MV-4-11 (cell line): ENCODE data around the gene GPR158.

ENCODE experiments used
- DNase-seq: peaks from one replicate; lab custom pipeline; 2025; lab: John Stamatoyannopoulos, UW

GPR158 gene

DNA sequence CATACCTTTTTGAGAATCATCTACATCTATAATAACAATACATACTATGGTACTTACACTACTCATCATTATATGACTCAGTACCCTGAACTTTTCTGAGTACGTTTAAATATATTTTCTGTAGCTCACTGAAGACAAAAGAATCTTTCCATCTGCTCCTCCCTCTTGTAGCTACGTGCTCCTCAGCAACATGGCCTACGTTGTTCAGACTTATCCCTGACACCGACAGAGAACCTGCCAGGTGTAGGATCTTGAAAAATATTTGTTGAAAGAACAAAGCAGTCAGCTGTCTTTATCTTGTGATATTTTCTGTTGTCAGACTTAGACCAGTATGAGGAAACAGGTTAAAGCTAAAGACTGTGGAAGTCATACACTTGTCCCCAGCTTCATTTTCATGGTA is 403.3 kb downstream of the GPR158 start:
- no peak for DNase-seq

DNA sequence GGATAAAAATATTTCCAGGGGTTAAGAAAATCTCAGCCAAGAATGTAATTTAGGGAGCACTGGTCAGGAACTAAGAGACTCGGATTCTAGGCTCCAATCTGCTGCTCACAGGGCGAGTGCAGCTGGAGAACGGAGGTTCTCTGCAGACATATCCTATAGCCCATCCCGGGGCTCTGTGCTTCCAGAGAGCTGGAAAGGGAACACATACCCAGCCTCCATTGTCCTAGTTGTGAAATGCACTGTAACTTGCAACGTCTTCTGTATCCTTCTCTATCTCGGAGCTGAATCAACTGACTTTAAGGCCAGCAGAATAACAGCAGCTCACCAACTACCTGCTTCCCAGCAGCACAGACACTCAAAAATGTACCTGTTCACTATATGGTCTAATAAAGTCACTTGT is 408.2 kb downstream of the GPR158 start:
- no peak for DNase-seq

GRCh38 chr10:25600651-25601050 is 425.9 kb downstream of the GPR158 start:
- no peak for DNase-seq

DNA sequence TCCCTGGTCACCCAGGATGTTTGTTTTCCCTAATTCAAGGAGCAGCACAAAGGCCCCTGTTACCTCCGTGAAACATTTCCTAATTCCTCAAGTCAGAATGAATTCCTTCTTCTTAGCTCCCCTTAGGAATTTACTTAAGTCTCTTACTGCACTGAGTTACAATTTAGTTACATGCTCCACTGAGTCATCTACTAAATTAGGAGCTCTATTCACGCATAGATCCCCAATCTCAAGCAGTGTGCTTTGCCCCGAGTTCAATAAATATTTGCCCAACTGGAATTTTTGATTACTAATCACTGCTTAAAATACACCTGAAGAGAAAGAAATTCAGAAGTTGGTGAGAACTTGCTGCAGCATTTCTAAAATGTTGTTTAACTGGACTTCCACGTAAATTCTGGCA is 429.8 kb downstream of the GPR158 start:
- DNase-seq = no peak

GRCh38 chr10:25614652-25615051 is 439.9 kb downstream of the GPR158 start:
- no peak for DNase-seq

DNA sequence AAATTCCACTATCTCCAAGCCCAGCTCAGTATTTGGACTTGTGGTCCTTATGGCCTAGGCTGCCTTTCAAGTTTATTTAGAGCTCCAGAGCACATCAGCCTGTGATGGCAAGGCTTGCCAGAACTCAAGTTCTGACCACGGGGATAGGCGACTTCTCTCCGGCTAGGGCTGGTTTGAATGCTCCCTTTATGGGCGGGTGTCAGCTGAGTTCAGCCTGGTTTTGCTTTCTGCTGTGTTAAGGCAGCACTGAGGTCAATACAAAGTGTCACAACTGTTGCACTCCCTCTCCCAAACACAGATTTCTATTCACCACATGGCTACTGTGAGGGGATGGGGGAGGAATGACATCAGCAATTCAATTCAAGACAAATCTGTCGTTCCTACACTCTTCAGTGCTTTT is 441.1 kb downstream of the GPR158 start:
- DNase-seq = no peak

DNA sequence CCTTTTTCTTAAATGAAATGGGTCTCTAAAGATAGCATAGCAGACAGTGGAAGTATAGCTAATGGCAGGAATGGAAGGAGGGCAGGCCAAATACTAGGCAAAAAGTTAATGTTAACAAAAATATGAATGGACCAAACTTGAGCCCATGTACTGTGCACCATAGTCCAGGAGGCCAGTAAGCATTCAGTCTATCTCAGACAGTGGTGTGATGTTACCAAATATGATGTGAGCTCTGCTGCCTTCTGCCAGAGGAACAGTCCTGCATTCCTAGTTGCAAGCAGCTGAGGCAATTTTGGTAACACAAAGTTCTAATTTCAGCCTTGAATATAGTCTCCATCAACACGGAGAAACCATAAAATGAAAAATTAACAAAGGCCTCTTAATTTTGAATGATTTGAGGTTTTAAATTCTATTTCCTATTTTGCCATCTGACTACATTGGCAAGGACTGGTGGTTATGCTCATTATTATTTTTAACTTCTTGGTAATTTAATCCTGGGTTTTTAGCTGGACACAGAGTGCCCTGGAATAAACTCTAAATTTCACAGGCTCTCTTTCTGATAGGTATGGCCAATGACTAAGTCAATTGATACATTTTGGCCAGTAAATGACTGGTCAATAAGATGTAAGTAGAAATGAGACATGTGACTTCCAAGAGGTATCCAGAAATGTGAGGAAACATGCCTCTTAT is 442.2 kb downstream of the GPR158 start:
- DNase-seq = no peak

DNA sequence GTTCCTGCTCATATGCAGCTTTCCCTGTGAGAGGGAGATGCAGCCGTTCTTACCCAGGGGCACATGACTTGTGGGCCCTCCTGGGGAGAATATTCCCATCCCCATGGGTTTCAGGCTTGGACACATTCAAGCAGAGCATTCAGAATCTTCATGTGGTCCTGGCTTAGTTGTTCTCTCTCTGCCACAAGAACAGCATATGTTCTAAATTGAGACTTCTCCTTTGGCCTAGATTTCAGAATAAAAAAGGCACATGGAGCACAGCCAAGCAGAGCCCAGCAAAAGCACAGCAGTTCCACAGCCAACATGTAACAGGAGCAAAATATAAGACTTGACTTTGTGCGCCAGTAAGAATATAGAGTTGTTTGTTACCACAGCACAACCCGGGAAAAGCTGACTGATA is 452.8 kb downstream of the GPR158 start:
- DNase-seq = no peak

- no peak for DNase-seq
Measured at GRCh38 chr10:25629333-25629732, 454.5 kb downstream of the GPR158 start.

GRCh38 chr10:25631471-25631870 is 456.7 kb downstream of the GPR158 start:
- no peak for DNase-seq

DNA sequence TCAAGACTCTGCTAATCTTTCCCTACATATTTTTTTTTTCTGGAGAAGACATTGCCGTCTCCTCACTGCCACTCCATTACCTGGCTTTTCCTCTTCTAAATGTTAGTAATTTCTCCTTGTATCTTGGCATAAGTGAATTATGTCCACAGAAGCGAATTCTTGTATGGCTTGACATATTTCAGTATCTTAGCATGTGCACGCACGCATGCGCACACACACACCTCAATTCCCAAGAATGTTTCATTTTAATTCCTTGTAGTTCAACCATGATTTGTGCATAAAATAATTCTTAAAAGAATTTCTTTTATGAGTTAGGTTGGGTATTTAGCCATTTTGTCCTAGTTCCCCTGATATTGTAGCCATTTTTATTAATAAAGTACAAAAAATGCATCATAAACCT is 458.0 kb downstream of the GPR158 start:
- no peak for DNase-seq

DNA sequence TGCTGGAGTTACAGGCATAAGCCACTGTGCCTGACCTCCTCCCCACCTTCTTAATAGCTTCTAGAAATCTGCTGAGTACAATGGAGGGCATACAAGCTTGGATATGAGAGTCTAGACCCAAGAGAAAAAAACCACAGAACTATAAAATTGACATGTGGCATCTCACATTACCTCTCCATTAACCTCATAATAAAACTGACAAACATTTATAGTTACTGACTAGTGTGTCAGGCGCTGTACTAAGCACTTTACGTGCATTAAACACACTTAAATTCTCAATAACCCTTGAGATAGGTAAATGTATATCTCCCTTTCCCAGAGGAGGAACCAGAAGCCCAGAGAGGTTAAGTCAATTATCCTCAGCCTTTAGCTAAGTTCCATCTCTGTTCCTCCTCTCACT is 458.7 kb downstream of the GPR158 start:
- no peak for DNase-seq

DNA sequence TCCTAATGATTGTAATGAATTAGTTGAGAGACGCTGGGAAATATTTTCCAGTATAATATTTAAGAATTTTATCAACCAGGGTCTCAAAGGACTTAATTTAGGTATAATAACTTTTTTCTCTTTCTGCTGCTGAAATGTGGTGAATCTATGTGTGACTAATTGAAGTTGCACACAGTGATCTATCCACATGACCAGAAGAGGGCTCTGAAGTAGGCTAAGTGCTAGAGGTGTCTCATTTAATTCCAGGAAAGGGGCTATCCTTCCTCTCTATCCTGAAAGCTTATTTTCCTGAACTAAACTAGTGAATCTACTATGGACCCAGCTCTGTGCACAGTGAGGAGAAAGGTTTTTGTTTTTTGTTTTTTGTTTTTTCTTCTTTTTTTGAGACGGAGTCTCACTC is 464.8 kb downstream of the GPR158 start:
- DNase-seq = no peak

GRCh38 chr10:25641595-25641994 is 466.8 kb downstream of the GPR158 start:
- DNase-seq = no peak

DNA sequence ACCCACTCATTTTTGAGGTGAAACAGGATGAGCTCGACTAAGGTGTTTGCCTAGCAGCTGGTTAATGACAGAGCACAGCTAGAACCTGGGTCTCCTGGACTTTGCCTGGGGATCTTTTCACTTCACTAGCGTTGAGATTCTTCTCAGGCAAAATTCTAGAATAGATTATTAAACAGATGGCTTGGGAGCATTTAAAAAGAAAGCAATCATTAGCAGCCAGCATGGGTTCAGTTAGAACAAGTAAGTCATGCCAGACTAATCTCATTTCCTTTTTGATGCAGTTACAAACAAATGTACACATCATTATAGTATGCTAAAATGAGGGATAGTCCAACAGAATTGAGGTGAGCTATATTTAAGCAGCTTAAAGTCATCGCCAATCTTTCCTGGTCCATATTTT is 467.9 kb downstream of the GPR158 start:
- DNase-seq = no peak

DNA sequence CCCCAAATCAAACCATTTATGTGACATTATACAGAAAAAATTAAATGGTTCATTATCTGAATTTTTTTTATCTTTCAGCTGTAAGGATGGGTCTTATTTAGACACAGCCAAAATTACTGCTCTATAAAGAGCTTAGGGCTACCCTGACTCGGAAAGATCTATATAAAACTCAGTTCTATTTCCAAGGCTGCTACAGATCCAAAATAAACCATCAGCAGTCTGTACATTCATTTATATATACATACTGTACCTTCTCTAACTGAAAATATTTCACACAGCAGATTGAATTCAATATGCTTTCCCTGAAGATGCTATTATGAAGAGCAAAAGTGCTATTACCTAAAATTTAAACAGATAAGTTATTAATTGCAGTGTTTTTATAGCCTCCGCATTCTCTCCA is 471.6 kb downstream of the GPR158 start:
- no peak for DNase-seq

- no peak for DNase-seq
Measured at GRCh38 chr10:25651534-25651933, 476.7 kb downstream of the GPR158 start.
